Measurements from ENCODE around the gene MPZL2. TPM values are rescaled to one million over a fixed set of nuclear protein-coding genes. Genes with fewer than 3 reads are reported as not detected.
"Not testable (repeated sequence)": the region's sequence is repeated elsewhere in the genome, so short reads cannot be mapped to it uniquely, and the experiment has no call there.

The MPZL2 gene
- not detected in 2 replicates for total RNA-seq (2014; rRNA removed; shearing (Covaris generic); ENCODE audit: low replicate concordance)

- peaks cover 3% of the 10 kb centered on the region; the same call in 1 of the 2 replicates for H3K27me3 ChIP-seq
- no peaks in the 10 kb centered on the region for H3K36me3 ChIP-seq
- peak within 1 kb of the TSS; percentile 24 for H3K4me3 ChIP-seq
- peak; percentile 13 for DNase-seq
- no peaks in the 10 kb centered on the region for H3K9me3 ChIP-seq
Observed at GRCh38 chr11:118263695-118264568, at the start of gene MPZL2. Gene MPZL2 (minus strand): TSS chr11:118264297. CDS start chr11:118264153, 144 bp downstream.

- H3K27me3 ChIP-seq: peaks cover 8% of the 10 kb centered on the region; the same call in 1 of the 2 replicates
- H3K36me3 ChIP-seq: no peaks in the 10 kb centered on the region
- no peak overlapping the region for H3K4me3 ChIP-seq
- DNase-seq: no peak
- H3K9me3 ChIP-seq: no peaks in the 10 kb centered on the region
Observed at GRCh38 chr11:118313242-118313641, 49.1 kb upstream of the MPZL2 start.

GRCh38 chr11:118312328-118312727 lies 48.2 kb upstream of the MPZL2 start:
- no peak overlapping the region for H3K4me3 ChIP-seq
- H3K27me3 ChIP-seq: peaks cover 8% of the 10 kb centered on the region; the same call in 1 of the 2 replicates
- H3K9me3 ChIP-seq: no peaks in the 10 kb centered on the region
- no peak for DNase-seq
- H3K36me3 ChIP-seq: no peaks in the 10 kb centered on the region

- Histone ChIP-seq H3K9me3 (no peaks in the 10 kb centered on the region), H3K36me3 (no peaks in the 10 kb centered on the region), H3K27me3 (peaks cover 8% of the 10 kb centered on the region; the same call in 1 of the 2 replicates), H3K4me3 (no peak overlapping the region)
- no peak for DNase-seq
Observed at GRCh38 chr11:118311518-118311917, 47.4 kb upstream of the MPZL2 start.

- no peak for DNase-seq
- no peaks in the 10 kb centered on the region for H3K36me3 ChIP-seq
- no peak overlapping the region for H3K4me3 ChIP-seq
- H3K27me3 ChIP-seq: peaks cover 8% of the 10 kb centered on the region; the same call in 1 of the 2 replicates
- H3K9me3 ChIP-seq: no peaks in the 10 kb centered on the region
Observed at GRCh38 chr11:118310781-118311485, 46.8 kb upstream of the MPZL2 start.

GRCh38 chr11:118310271-118310670 lies 46.2 kb upstream of the MPZL2 start:
- no peak for DNase-seq

GRCh38 chr11:118308995-118309528 lies 45.0 kb upstream of the MPZL2 start:
- not testable (repeated sequence) for DNase-seq, H3K4me3 ChIP-seq, H3K27me3 ChIP-seq, H3K36me3 ChIP-seq, H3K9me3 ChIP-seq

More at GRCh38 chr11:118310271-118310670, 46.2 kb upstream of the MPZL2 start:
- Histone ChIP-seq H3K27me3 (peaks cover 8% of the 10 kb centered on the region; the same call in 1 of the 2 replicates), H3K4me3 (no peak overlapping the region), H3K36me3 (no peaks in the 10 kb centered on the region), H3K9me3 (no peaks in the 10 kb centered on the region)

GRCh38 chr11:118306556-118306955 lies 42.5 kb upstream of the MPZL2 start:
- Histone ChIP-seq H3K27me3 (peaks cover 15% of the 10 kb centered on the region; the same call in 1 of the 2 replicates), H3K36me3 (no peaks in the 10 kb centered on the region), H3K4me3 (no peak overlapping the region), H3K9me3 (no peaks in the 10 kb centered on the region)
- no peak for DNase-seq

GRCh38 chr11:118305726-118306125 lies 41.6 kb upstream of the MPZL2 start:
- H3K27me3 ChIP-seq: peaks cover 15% of the 10 kb centered on the region; the same call in 1 of the 2 replicates
- no peaks in the 10 kb centered on the region for H3K9me3 ChIP-seq
- DNase-seq: no peak
- no peak overlapping the region for H3K4me3 ChIP-seq
- no peaks in the 10 kb centered on the region for H3K36me3 ChIP-seq

GRCh38 chr11:118304568-118305248 lies 40.6 kb upstream of the MPZL2 start, which contains the start of gene CD3E:
Gene CD3E (plus strand): TSS chr11:118304730. CDS start chr11:118304953, 223 bp downstream.
- Histone ChIP-seq H3K36me3 (no peaks in the 10 kb centered on the region), H3K27me3 (peaks cover 15% of the 10 kb centered on the region; the same call in 1 of the 2 replicates), H3K4me3 (no peak within 1 kb of the TSS), H3K9me3 (no peaks in the 10 kb centered on the region)
- no peak for DNase-seq

GRCh38 chr11:118304227-118304567 lies 40.1 kb upstream of the MPZL2 start:
- Histone ChIP-seq H3K9me3 (no peaks in the 10 kb centered on the region), H3K27me3 (peaks cover 15% of the 10 kb centered on the region; the same call in 1 of the 2 replicates), H3K36me3 (no peaks in the 10 kb centered on the region), H3K4me3 (no peak overlapping the region)
- no peak for DNase-seq

GRCh38 chr11:118301600-118302195 lies 37.6 kb upstream of the MPZL2 start:
- Histone ChIP-seq H3K9me3 (no peaks in the 10 kb centered on the region), H3K36me3 (no peaks in the 10 kb centered on the region), H3K4me3 (no peak overlapping the region), H3K27me3 (peaks cover 15% of the 10 kb centered on the region; the same call in 1 of the 2 replicates)
- DNase-seq: no peak

GRCh38 chr11:118295815-118296454 lies 31.8 kb upstream of the MPZL2 start:
- DNase-seq: peak; percentile 2
- no peaks in the 10 kb centered on the region for H3K9me3 ChIP-seq
- H3K36me3 ChIP-seq: no peaks in the 10 kb centered on the region

GRCh38 chr11:118295199-118295598 lies 31.1 kb upstream of the MPZL2 start:
- no peaks in the 10 kb centered on the region for H3K9me3 ChIP-seq
- H3K27me3 ChIP-seq: peaks cover 4% of the 10 kb centered on the region; the same call in 1 of the 2 replicates
- no peak for DNase-seq
- no peak overlapping the region for H3K4me3 ChIP-seq
- no peaks in the 10 kb centered on the region for H3K36me3 ChIP-seq

More at GRCh38 chr11:118295815-118296454, 31.8 kb upstream of the MPZL2 start:
- H3K4me3 ChIP-seq: no peak overlapping the region
- peaks cover 4% of the 10 kb centered on the region for H3K27me3 ChIP-seq

- Histone ChIP-seq H3K36me3 (no peaks in the 10 kb centered on the region), H3K9me3 (no peaks in the 10 kb centered on the region), H3K4me3 (no peak overlapping the region), H3K27me3 (peaks cover 4% of the 10 kb centered on the region; the same call in 1 of the 2 replicates)
- no peak for DNase-seq
Observed at GRCh38 chr11:118294053-118294452, 30.0 kb upstream of the MPZL2 start.

Data from MG63 (cell line).